Tibial nerve (tissue), 4 donors: ENCODE results near the gene SLC9A3. TPM values are rescaled to one million over a fixed set of nuclear protein-coding genes. Genes with fewer than 3 reads are reported as not detected.
"Not testable (repeated sequence)": the region's sequence is repeated elsewhere in the genome, so short reads cannot be mapped to it uniquely, and the experiment has no call there.

Experiments
- DNase-seq, 2 donors: peaks; one replicate each; pipeline ENCODE4 v3.0.0-alpha.2; 2019; ENCODE audit warnings: low spot score in 2 of 2
- H3K27ac ChIP-seq, 4 donors: fragments of 200-600 bp; sonication (generic) in 3 of 4; one replicate each; pipeline ENCODE4 v1.5.1; 2017 to 2019; ENCODE audit warnings: mild to moderate bottlenecking in 1 of 4
- H3K27me3 ChIP-seq, 2 donors: fragments of 200-600 bp; sonication (generic) in 1 of 2; one replicate each; pipeline versions ENCODE4 v1.5.1 to v1.6.0; 2017 to 2019
- H3K36me3 ChIP-seq, 3 donors: fragments of 200-600 bp; sonication (generic); one replicate each; pipeline ENCODE4 v1.5.1; 2018 to 2019
- H3K4me1 ChIP-seq, 4 donors: fragments of 200-600 bp; sonication (generic) in 3 of 4; one replicate each; pipeline ENCODE4 v1.5.1; 2017 to 2019
- H3K4me3 ChIP-seq, 4 donors: fragments of 200-600 bp; sonication (generic) in 3 of 4; one replicate each; pipeline ENCODE4 v1.5.1; 2017 to 2019; ENCODE audit warnings: mild to moderate bottlenecking in 1 of 4, moderate library complexity in 1 of 4
- H3K9me3 ChIP-seq, 4 donors: fragments of 200-600 bp; sonication (generic) in 3 of 4; one replicate each; pipeline ENCODE4 v1.5.1; 2017 to 2019
- CTCF ChIP-seq, 5 experiments: fragments of 200-600 bp in 3 of 5; fragments of 450-650 bp in 2 of 5; sonication (generic) in 3 of 5; IDR thresholded peaks; one replicate each; pipeline ENCODE4 v1.5.1; 2016 to 2019; ENCODE audit warnings: antibody characterized with exemption in 5 of 5, mild to moderate bottlenecking in 3 of 5, moderate library complexity in 2 of 5
- EP300 ChIP-seq, 2 donors: sonication (generic); formaldehyde crosslinking; IDR thresholded peaks; one replicate each; pipeline ENCODE4 v1.6.1; 2017; ENCODE audit warnings: antibody characterized with exemption in 2 of 2, mild to moderate bottlenecking in 1 of 2
- POLR2A ChIP-seq, 2 donors: fragments of 450-650 bp; IDR thresholded peaks; one replicate each; pipeline ENCODE4 v1.6.1; 2017; ENCODE audit warnings: antibody characterized with exemption in 2 of 2, mild to moderate bottlenecking in 2 of 2, moderate library complexity in 2 of 2
- WGBS, 2 donors: methylation state at CpG; one replicate each; pipeline ENCODE4 v1.1.5; 2018; 5-methylcytosine and 5-hydroxymethylcytosine counted together
- total RNA-seq, 4 donors: library from RNA; depleted of rRNA; stranded (reverse); fragments of >200 nt; gene quantifications; one replicate each; pipeline ENCODE4 v1.1.0, GENCODE V29; 2016

Gene SLC9A3
- total RNA-seq, 4 donors from 2014 or later, result 11.4 to 32.7 (median 17.9) TPM

GRCh38 chr5:513216-514100, 10.8 kb downstream of the SLC9A3 start:
- 65 to 66% methylated on average over 22 to 30 of the region's 31 CpGs for WGBS, 2 donors
- no peak for TF ChIP-seq CTCF (IDR thresholded peaks at IDR 0.05)
- no peak for TF ChIP-seq POLR2A (IDR thresholded peaks at IDR 0.05)
- TF ChIP-seq EP300 (IDR thresholded peaks at IDR 0.05), result no peak
- peak overlapping the region in 1 of 4 donors; percentile 50 for H3K27ac ChIP-seq
- no peaks in the 10 kb centered on the region for H3K9me3 ChIP-seq
- H3K36me3 ChIP-seq, result no peaks in the 10 kb centered on the region
- H3K27me3 ChIP-seq, result peaks cover 0 to 15% of the 10 kb centered on the region in 2 donors
- peaks cover 0 to 16% (median 3%) of the 10 kb centered on the region in 4 donors for H3K4me1 ChIP-seq
- no peak overlapping the region for H3K4me3 ChIP-seq
- no peak for DNase-seq

GRCh38 chr5:511476-511875, 12.8 kb downstream of the SLC9A3 start:
- TF ChIP-seq EP300 (IDR thresholded peaks at IDR 0.05) (no peak), CTCF (IDR thresholded peaks at IDR 0.05) (no peak), POLR2A (IDR thresholded peaks at IDR 0.05) (no peak)
- WGBS, 2 donors, result 91% methylated on average over 16 of the region's 16 CpGs
- no peak overlapping the region for H3K27ac ChIP-seq
- DNase-seq, result no peak
- no peak overlapping the region for H3K4me3 ChIP-seq
- H3K4me1 ChIP-seq, result peaks cover 0 to 16% (median 3%) of the 10 kb centered on the region in 4 donors
- H3K9me3 ChIP-seq, result no peaks in the 10 kb centered on the region
- no peaks in the 10 kb centered on the region for H3K36me3 ChIP-seq
- H3K27me3 ChIP-seq, result peaks cover 0 to 5% of the 10 kb centered on the region in 2 donors

GRCh38 chr5:510521-510920, 13.7 kb downstream of the SLC9A3 start:
- no peak overlapping the region for H3K4me3 ChIP-seq
- no peaks in the 10 kb centered on the region for H3K27me3 ChIP-seq
- H3K4me1 ChIP-seq, result peaks cover 0 to 16% (median 3%) of the 10 kb centered on the region in 4 donors
- no peaks in the 10 kb centered on the region for H3K36me3 ChIP-seq
- 72 to 83% methylated on average over 3 to 9 of the region's 9 CpGs for WGBS, 2 donors
- H3K9me3 ChIP-seq, result no peaks in the 10 kb centered on the region
- no peak for DNase-seq
- H3K27ac ChIP-seq, result peak overlapping the region in 1 of 4 donors; percentile 46
- TF ChIP-seq CTCF (IDR thresholded peaks at IDR 0.05) (no peak), POLR2A (IDR thresholded peaks at IDR 0.05) (no peak), EP300 (IDR thresholded peaks at IDR 0.05) (no peak)

- no peaks in the 10 kb centered on the region for H3K9me3 ChIP-seq
- TF ChIP-seq EP300 (IDR thresholded peaks at IDR 0.05), result no peak
- no peak for TF ChIP-seq POLR2A (IDR thresholded peaks at IDR 0.05)
- TF ChIP-seq CTCF (IDR thresholded peaks at IDR 0.05), result no peak
- 62 to 63% methylated on average over 22 of the region's 22 CpGs for WGBS, 2 donors
- peaks cover 0 to 16% (median 3%) of the 10 kb centered on the region in 4 donors for H3K4me1 ChIP-seq
- peak overlapping the region in 1 of 4 donors; percentile 46 for H3K27ac ChIP-seq
- no peak for DNase-seq
- peaks cover 0 to 2% of the 10 kb centered on the region in 2 donors for H3K27me3 ChIP-seq
- H3K36me3 ChIP-seq, result no peaks in the 10 kb centered on the region
- H3K4me3 ChIP-seq, result no peak overlapping the region
Observed at GRCh38 chr5:509611-510185, 14.6 kb downstream of the SLC9A3 start.

GRCh38 chr5:507986-508575, 16.2 kb downstream of the SLC9A3 start:
- H3K27me3 ChIP-seq, result peaks cover 0 to 18% of the 10 kb centered on the region in 2 donors
- not testable (repeated sequence) for H3K4me1 ChIP-seq, H3K36me3 ChIP-seq, DNase-seq, H3K4me3 ChIP-seq, H3K27ac ChIP-seq, H3K9me3 ChIP-seq
- 97% methylated on average over 42 of the region's 42 CpGs for WGBS, 2 donors
